Measurements from ENCODE around the gene GRID1.

GRCh38 chr10:86144301-86144700 is 222.3 kb downstream of the GRID1 start:
- TF ChIP-seq CTCF (IDR thresholded peaks at IDR 0.05) = no peak
- no peak for TF ChIP-seq POLR2A (IDR thresholded peaks at IDR 0.05)
